HepG2 (cell line): ENCODE measurements around the gene AUTS2. TPM values are rescaled to one million over a fixed set of nuclear protein-coding genes. Genes with fewer than 3 reads are reported as not detected.
A peak's percentile ranks its signal among the peaks of the same experiment; 100 is the strongest.

Experiments
- ARNTL ChIP-seq: sonication (generic); formaldehyde crosslinking; IDR thresholded peaks from 2 replicates; pipeline ENCODE4 v1.4.0; 2020; ENCODE audit warnings: mild to moderate bottlenecking, missing genetic modification reagents
- CBX1 ChIP-seq: IDR thresholded peaks from one replicate; pipeline ENCODE4 v1.6.1; 2016; ENCODE audit warnings: antibody characterized with exemption, low read depth
- CHD2 ChIP-seq: IDR thresholded peaks from 2 replicates; pipeline ENCODE4 v1.6.1; 2011; ENCODE audit warnings: low read depth, low read length, improper control_type of control experiment
- FOSL2 ChIP-seq: sonication (generic); formaldehyde crosslinking; IDR thresholded peaks from 2 replicates; pipeline ENCODE4 v1.4.0; 2020; ENCODE audit warnings: missing genetic modification reagents
- FOXP1 ChIP-seq, 2 experiments: fragments of 450-650 bp in 1 of 2; IDR thresholded peaks; 2 replicates each; pipeline ENCODE4 v1.6.1; 2017 to 2018; ENCODE audit warnings: antibody characterized with exemption in 1 of 2
- HDAC2 ChIP-seq: sonication (generic); formaldehyde crosslinking; IDR thresholded peaks from 2 replicates; pipeline ENCODE4 v1.4.0; 2020; ENCODE audit warnings: missing genetic modification reagents
- ISL2 ChIP-seq: sonication (generic); formaldehyde crosslinking; IDR thresholded peaks from 2 replicates; pipeline ENCODE4 v1.5.0; 2020; ENCODE audit warnings: missing genetic modification reagents
- KAT8 ChIP-seq: IDR thresholded peaks from 2 replicates; pipeline ENCODE4 v1.6.1; 2016; ENCODE audit warnings: missing genetic modification reagents, missing compliant biosample characterization
- MATR3 ChIP-seq: sonication (generic); formaldehyde crosslinking; IDR thresholded peaks from 2 replicates; pipeline ENCODE4 v1.4.0; 2020; ENCODE audit warnings: missing genetic modification reagents
- MED1 ChIP-seq: sonication (generic); formaldehyde crosslinking; IDR thresholded peaks from 2 replicates; pipeline ENCODE4 v1.4.0; 2020; ENCODE audit warnings: missing genetic modification reagents
- MEIS1 ChIP-seq: sonication (generic); formaldehyde crosslinking; IDR thresholded peaks from 2 replicates; pipeline ENCODE4 v1.9.0; 2021; ENCODE audit warnings: mild to moderate bottlenecking, missing genetic modification reagents, moderate library complexity, borderline replicate concordance
- MXD4 ChIP-seq: IDR thresholded peaks from 2 replicates; pipeline ENCODE4 v1.6.1; 2016; ENCODE audit warnings: mild to moderate bottlenecking, missing biosample characterization, missing genetic modification reagents
- NFE2L1 ChIP-seq: sonication (generic); formaldehyde crosslinking; IDR thresholded peaks from 2 replicates; pipeline ENCODE4 v1.4.0; 2020; ENCODE audit warnings: missing genetic modification reagents, mild to moderate bottlenecking, borderline replicate concordance
- NR2F1 ChIP-seq, 2 experiments: fragments of 450-650 bp in 1 of 2; formaldehyde crosslinking in 1 of 2; IDR thresholded peaks; 2 replicates each; pipeline versions ENCODE4 v1.5.0 to v1.6.1; 2016 to 2020; ENCODE audit warnings: mild to moderate bottlenecking in 1 of 2, missing compliant biosample characterization in 1 of 2, missing genetic modification reagents in 1 of 2, moderate library complexity in 1 of 2
- ONECUT2 ChIP-seq: sonication (generic); formaldehyde crosslinking; IDR thresholded peaks from 2 replicates; pipeline ENCODE4 v1.4.0; 2020; ENCODE audit warnings: missing genetic modification reagents
- PCBP2 ChIP-seq: fragments of 200-400 bp; formaldehyde crosslinking; optimal IDR thresholded peaks from 2 replicates; pipeline ENCODE3; 2018; ENCODE audit warnings: low read length, low read depth; ENCODE audit not compliant: poor library complexity, severe bottlenecking
- SAP130 ChIP-seq: IDR thresholded peaks from 2 replicates; pipeline ENCODE4 v1.6.1; 2016; ENCODE audit warnings: low read depth
- TBL1XR1 ChIP-seq: fragments of 150-350 bp; IDR thresholded peaks from 2 replicates; pipeline ENCODE4 v1.6.1; 2014; ENCODE audit warnings: borderline replicate concordance, low read length; ENCODE audit not compliant: partially characterized antibody
- TCF7 ChIP-seq: sonication (generic); IDR thresholded peaks from 2 replicates; pipeline ENCODE4 v1.6.1; 2016; ENCODE audit warnings: antibody characterized with exemption, low read depth
- ZBTB7B ChIP-seq: sonication (generic); formaldehyde crosslinking; IDR thresholded peaks from 2 replicates; pipeline ENCODE4 v1.4.0; 2020; ENCODE audit warnings: missing genetic modification reagents
- ZFP41 ChIP-seq: sonication (generic); formaldehyde crosslinking; IDR thresholded peaks from 2 replicates; pipeline ENCODE4 v1.4.0; 2020; ENCODE audit warnings: mild to moderate bottlenecking, missing genetic modification reagents, borderline replicate concordance
- ZMYM4 ChIP-seq: sonication (generic); formaldehyde crosslinking; IDR thresholded peaks from 2 replicates; pipeline ENCODE4 v1.8.1; 2023; ENCODE audit warnings: mild to moderate bottlenecking, missing genetic modification reagents
- ZNF136 ChIP-seq: sonication (generic); formaldehyde crosslinking; IDR thresholded peaks from 2 replicates; pipeline ENCODE4 v1.8.1; 2022; ENCODE audit warnings: low read depth, mild to moderate bottlenecking, moderate library complexity, missing genetic modification reagents
- ZNF276 ChIP-seq: sonication (generic); formaldehyde crosslinking; IDR thresholded peaks from 2 replicates; pipeline ENCODE4 v1.4.0; 2020; ENCODE audit warnings: mild to moderate bottlenecking, low read depth, missing genetic modification reagents
- ZNF33A ChIP-seq: sonication (generic); formaldehyde crosslinking; IDR thresholded peaks from 2 replicates; pipeline ENCODE4 v1.5.1; 2020; ENCODE audit warnings: missing genetic modification reagents, mild to moderate bottlenecking, moderate library complexity, borderline replicate concordance
- ZNF362 ChIP-seq: sonication (generic); formaldehyde crosslinking; IDR thresholded peaks from 2 replicates; pipeline ENCODE4 v1.4.0; 2020; ENCODE audit warnings: missing genetic modification reagents, mild to moderate bottlenecking, borderline replicate concordance
- ZNF674 ChIP-seq: sonication (generic); formaldehyde crosslinking; IDR thresholded peaks from 2 replicates; pipeline ENCODE4 v1.5.0; 2020; ENCODE audit warnings: low read depth, mild to moderate bottlenecking, missing genetic modification reagents
- ZNF713 ChIP-seq: sonication (generic); formaldehyde crosslinking; IDR thresholded peaks from 2 replicates; pipeline ENCODE4 v1.4.0; 2020; ENCODE audit warnings: mild to moderate bottlenecking, missing genetic modification reagents
- polyA plus RNA-seq, 8 experiments: library from polyadenylated mRNA; depleted of rRNA in 3 of 8; stranded (reverse) in 7 of 8; unstranded in 1 of 8; fragments of >200 nt; fragmentation: Illumina TruSeq in 4 of 8; extraction: Trizol in 4 of 8; gene quantifications; 2 replicates each; pipeline versions ENCODE4 v1.2.1 to v1.2.3, GENCODE V29; 2011 to 2016; ENCODE audit warnings: low read depth in 4 of 8, missing spikeins in 1 of 8, mixed read lengths in 1 of 8; ENCODE audit not compliant: insufficient read depth in 1 of 8
- total RNA-seq, 5 experiments: library from RNA; depleted of rRNA; stranded (reverse); fragments of >200 nt; fragmentation: Illumina TruSeq; extraction: Trizol; gene quantifications; 2 replicates each; pipeline ENCODE4 v1.2.3, GENCODE V29; 2016; ENCODE audit warnings: low read depth in 1 of 5
- TF ChIP-seq, protein P1 (sequence below): sonication (generic); formaldehyde crosslinking; IDR thresholded peaks from 2 replicates; pipeline ENCODE4 v1.8.0; 2022; ENCODE audit warnings: mild to moderate bottlenecking, missing genetic modification reagents, borderline replicate concordance

Gene AUTS2
- total and polyA plus RNA-seq, 2 of the 13 experiments (the other 11 are each of a cell fraction or from before 2014, with no cell fraction given): 0.38 TPM; not detected in 1

DNA sequence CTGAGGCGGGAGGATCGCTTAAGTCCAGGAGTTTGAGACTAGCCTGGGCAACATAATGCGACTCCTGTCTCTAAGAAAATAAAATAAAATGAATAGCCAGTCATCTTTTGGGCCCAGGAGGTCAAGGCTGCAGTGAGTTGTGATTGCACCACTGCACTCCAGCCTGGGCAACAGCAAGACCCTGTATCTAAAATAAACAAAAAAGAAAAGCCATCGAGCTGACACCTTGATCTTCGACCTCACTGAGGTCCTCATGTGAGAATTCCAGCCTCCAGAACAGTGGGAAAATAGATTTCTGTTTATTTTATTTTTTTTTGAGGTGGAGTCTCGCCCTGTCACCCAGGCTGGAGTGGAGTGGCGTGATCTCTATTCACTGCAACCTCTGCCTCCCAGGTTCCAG is 1232.2 kb downstream of the AUTS2 start (continued):
- TF ChIP-seq ZNF276 (CRISPR knock-in tag): no peak
- no peak for TF ChIP-seq NFE2L1
- no peak for TF ChIP-seq CHD2
- peak; percentile 28; the same call in 1 of the 2 replicates for TF ChIP-seq SAP130 (CRISPR knock-in tag)
- no peak for TF ChIP-seq ZNF713
- TF ChIP-seq ONECUT2 (CRISPR knock-in tag): 0 out of 2 replicates have a peak, but pooled peaks have one; percentile 10
- peak; percentile 30; the same call in 1 of the 2 replicates for TF ChIP-seq FOSL2 (CRISPR knock-in tag)
- TF ChIP-seq MATR3 (CRISPR knock-in tag): no peak
- TF ChIP-seq MEIS1 (CRISPR knock-in tag): 0 out of 2 replicates have a peak, but pooled peaks have one; percentile 38
- TF ChIP-seq KAT8 (CRISPR knock-in tag): no peak
- no peak for TF ChIP-seq ZNF674 (CRISPR knock-in tag)
- TF ChIP-seq ZNF362: peak; percentile 83
- TF ChIP-seq, protein P1, sequence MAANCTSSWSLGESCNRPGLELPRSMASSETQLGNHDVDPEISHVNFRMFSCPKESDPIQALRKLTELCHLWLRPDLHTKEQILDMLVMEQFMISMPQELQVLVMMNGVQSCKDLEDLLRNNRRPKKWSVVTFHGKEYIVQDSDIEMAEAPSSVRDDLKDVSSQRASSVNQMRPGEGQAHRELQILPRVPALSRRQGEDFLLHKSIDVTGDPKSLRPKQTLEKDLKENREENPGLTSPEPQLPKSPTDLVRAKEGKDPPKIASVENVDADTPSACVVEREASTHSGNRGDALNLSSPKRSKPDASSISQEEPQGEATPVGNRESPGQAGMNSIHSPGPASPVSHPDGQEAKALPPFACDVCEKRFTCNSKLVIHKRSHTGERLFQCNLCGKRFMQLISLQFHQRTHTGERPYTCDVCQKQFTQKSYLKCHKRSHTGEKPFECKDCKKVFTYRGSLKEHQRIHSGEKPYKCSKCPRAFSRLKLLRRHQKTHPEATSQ: no peak
- TF ChIP-seq MXD4 (CRISPR knock-in tag): no peak
- no peak for TF ChIP-seq ARNTL (CRISPR knock-in tag)
- TF ChIP-seq ZMYM4 (CRISPR knock-in tag): peak; percentile 43; the same call in 1 of the 2 replicates
- TF ChIP-seq MED1 (CRISPR knock-in tag): peak; percentile 48
- TF ChIP-seq NR2F1 (CRISPR knock-in tag; IDR thresholded peaks at IDR 0.05): peak; percentile 74 to 89
- peak; percentile 31; the same call in 1 of the 2 replicates for TF ChIP-seq TCF7
- no peak for TF ChIP-seq PCBP2
- TF ChIP-seq TBL1XR1: no peak
- peak; percentile 55 for TF ChIP-seq ISL2 (CRISPR knock-in tag)
- TF ChIP-seq ZNF33A (CRISPR knock-in tag): no peak
- TF ChIP-seq CBX1: no peak
- peak; percentile 53; the same call in 1 of the 2 replicates for TF ChIP-seq HDAC2 (CRISPR knock-in tag)
- no peak for TF ChIP-seq ZNF136
- TF ChIP-seq FOXP1 (IDR thresholded peaks at IDR 0.05): no peak
- TF ChIP-seq FOXP1 (CRISPR knock-in tag; IDR thresholded peaks at IDR 0.05): peak; percentile 74
- TF ChIP-seq ZFP41 (CRISPR knock-in tag): no peak
- 0 out of 2 replicates have a peak, but pooled peaks have one; percentile 26 for TF ChIP-seq ZBTB7B (CRISPR knock-in tag)
